NB4 (cell line): Measurements from ENCODE around the gene TAGLN2.
A peak's percentile ranks its signal among the peaks of the same experiment; 100 is the strongest.

Source experiments
- DNase-seq: peaks from one replicate; pipeline ENCODE4 v3.0.0; 2010; ENCODE audit warnings: low read depth
- H3K4me3 ChIP-seq: one replicate; pipeline ENCODE4 v1.5.1; 2011; ENCODE audit warnings: mild to moderate bottlenecking, low read depth, low read length, moderate library complexity
- CTCF ChIP-seq: IDR thresholded peaks from one replicate; pipeline ENCODE4 v1.5.1; 2012; ENCODE audit warnings: low read depth, low read length
- MYC ChIP-seq: IDR thresholded peaks from 2 replicates; pipeline ENCODE4 v1.6.1; 2011; ENCODE audit warnings: low read depth, low read length
- POLR2A ChIP-seq: IDR thresholded peaks from 2 replicates; pipeline ENCODE4 v1.6.1; 2011; ENCODE audit warnings: mild to moderate bottlenecking; ENCODE audit not compliant: insufficient read length; ENCODE audit errors: extremely low read depth
- TF ChIP-seq, protein P1 (sequence below): IDR thresholded peaks from 2 replicates; pipeline ENCODE4 v1.6.1; 2011; ENCODE audit warnings: low read depth, low read length

Gene TAGLN2

DNA sequence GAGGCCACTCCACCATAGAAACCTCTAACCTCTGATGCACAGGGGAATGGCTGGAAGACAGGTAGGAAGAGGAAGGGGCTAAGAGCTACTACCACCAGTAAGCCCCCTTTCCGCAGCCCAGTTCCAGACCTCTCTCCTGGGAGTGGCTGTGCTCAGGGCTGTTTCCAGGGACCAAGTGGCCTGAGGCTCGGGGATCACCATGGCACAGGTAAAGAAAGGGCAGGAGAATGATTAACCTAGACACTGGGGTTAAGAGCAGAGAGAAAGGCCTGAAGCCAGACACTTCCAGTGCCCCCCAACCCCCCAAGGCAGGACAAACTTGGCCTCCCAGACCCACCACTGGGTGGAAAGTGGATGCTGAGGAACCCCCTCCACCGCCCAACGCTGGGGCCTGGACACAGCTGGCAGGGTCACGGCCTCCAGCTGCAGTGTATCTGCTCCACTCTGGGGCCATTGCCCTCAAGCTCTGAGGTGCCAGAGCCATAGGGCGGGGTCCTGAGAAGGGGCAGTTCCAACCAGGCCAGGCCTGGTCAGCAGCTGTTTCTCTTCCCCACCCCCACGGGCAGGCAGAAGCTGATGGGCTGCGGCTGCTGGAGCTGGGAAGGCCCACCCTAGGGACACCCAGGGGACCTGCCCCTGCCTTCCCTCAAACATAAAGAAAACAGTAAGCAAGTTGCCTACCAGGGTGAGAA lies 2.6 kb downstream of the TAGLN2 start:
- TF ChIP-seq MYC: no peak
- no peak for TF ChIP-seq CTCF
- TF ChIP-seq, protein P1, sequence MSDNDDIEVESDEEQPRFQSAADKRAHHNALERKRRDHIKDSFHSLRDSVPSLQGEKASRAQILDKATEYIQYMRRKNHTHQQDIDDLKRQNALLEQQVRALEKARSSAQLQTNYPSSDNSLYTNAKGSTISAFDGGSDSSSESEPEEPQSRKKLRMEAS: no peak
- TF ChIP-seq POLR2A: no peak
- no peak for DNase-seq
- H3K4me3 ChIP-seq: peak overlapping the region; percentile 75

GRCh38 chr1:159921700-159922504 lies 3.4 kb downstream of the TAGLN2 start:
- no peak for DNase-seq
- H3K4me3 ChIP-seq: peak overlapping the region; percentile 75
- TF ChIP-seq, protein P1: no peak
- TF ChIP-seq POLR2A: no peak
- no peak for TF ChIP-seq MYC
- no peak for TF ChIP-seq CTCF

GRCh38 chr1:159921251-159921650 lies 4.1 kb downstream of the TAGLN2 start:
- TF ChIP-seq POLR2A (no peak), MYC (no peak), CTCF (no peak)
- TF ChIP-seq, protein P1: no peak
- no peak for DNase-seq
- H3K4me3 ChIP-seq: no peak overlapping the region

- DNase-seq: no peak
- no peak overlapping the region for H3K4me3 ChIP-seq
- TF ChIP-seq MYC (no peak), POLR2A (no peak), CTCF (no peak)
- TF ChIP-seq, protein P1: no peak
Observed at GRCh38 chr1:159920651-159921050, 4.7 kb downstream of the TAGLN2 start.

- TF ChIP-seq, protein P1: no peak
- no peak for TF ChIP-seq POLR2A
- no peak for TF ChIP-seq MYC
- no peak for TF ChIP-seq CTCF
- H3K4me3 ChIP-seq: no peak overlapping the region
- DNase-seq: no peak
Observed at GRCh38 chr1:159920202-159920601, 5.1 kb downstream of the TAGLN2 start.
